ENCODE data around the gene RIN3. TPM values are rescaled to one million over a fixed set of nuclear protein-coding genes. Genes with fewer than 3 reads are reported as not detected.
A peak's percentile ranks its signal among the peaks of the same experiment; 100 is the strongest.

The RIN3 gene
- polyA plus RNA-seq, 3 donors: 42.8 to 144 (median 54.6) TPM

- H3K4me2 ChIP-seq (replicated peaks; ENCODE audit: extremely low read depth, low read length, poor library complexity, severe bottlenecking): no peak overlapping the region
- Mint-ChIP-seq H3K36me3 (peaks cover 80 to 83% of the 10 kb centered on the region in 2 donors), H3K27ac (peak overlapping the region in 1 of 7 donors; percentile 60), H3K27me3 (ENCODE audit: low read depth in 3 of 3) (no peaks in the 10 kb centered on the region), H3K4me3 (no peak overlapping the region), H3K4me1 (peaks cover 41% of the 10 kb centered on the region), H3K9me3 (peaks cover 0 to 2% (median 0%) of the 10 kb centered on the region in 7 donors)
- H3K4me3 ChIP-seq (replicated peaks in 1 of 3; ENCODE audit: low read depth in 2 of 3, low read length in 3 of 3): no peak overlapping the region
- intact Hi-C loops (cut with micrococcal nuclease): no loop called here
- no peak overlapping the region for H2AFZ ChIP-seq (ENCODE audit: insufficient read depth, low read depth, low read length, poor library complexity, severe bottlenecking)
- TF ChIP-seq CTCF (IDR thresholded peaks at IDR 0.05): no peak
- H3K27ac ChIP-seq (ENCODE audit: low read depth in 1 of 2, low read length in 2 of 2): no peak overlapping the region
- no peaks in the 10 kb centered on the region for H3K27me3 ChIP-seq (ENCODE audit: control insufficient read depth in 2 of 2, insufficient read depth in 2 of 2, low read length in 2 of 2)
- no peak for DNase-seq
- H3K4me1 ChIP-seq (ENCODE audit: control insufficient read depth in 1 of 2, insufficient read depth in 2 of 2, low read length in 2 of 2): peaks cover 24 to 25% of the 10 kb centered on the region in 2 donors
- H3K9me3 ChIP-seq (replicated peaks in 1 of 2; ENCODE audit: control insufficient read depth in 1 of 2, insufficient read depth in 1 of 2, low read length in 2 of 2): no peaks in the 10 kb centered on the region
- peaks cover 3% of the 10 kb centered on the region for H3K79me2 ChIP-seq (ENCODE audit: insufficient read depth, low read length)
- 81% methylated on average over 2 of the region's 2 CpGs for WGBS (ENCODE audit: insufficient coverage)
- H3K9ac ChIP-seq (ENCODE audit: insufficient read depth, low read length, poor library complexity, severe bottlenecking): no peak overlapping the region
- H4K20me1 ChIP-seq (ENCODE audit: insufficient read depth, low read length): peaks cover 87% of the 10 kb centered on the region
- peaks cover 7 to 73% of the 10 kb centered on the region in 2 donors for H3K36me3 ChIP-seq (replicated peaks in 1 of 2; ENCODE audit: control insufficient read depth in 1 of 2, insufficient read depth in 2 of 2, low read length in 2 of 2)
Observed at GRCh38 chr14:92590176-92590575, 76.6 kb downstream of the RIN3 start.

- no peaks in the 10 kb centered on the region for H3K27me3 Mint-ChIP-seq (ENCODE audit: low read depth in 3 of 3)
- Histone ChIP-seq H2AFZ (ENCODE audit: insufficient read depth, low read depth, low read length, poor library complexity, severe bottlenecking) (no peak overlapping the region), H3K36me3 (replicated peaks in 1 of 2; ENCODE audit: control insufficient read depth in 1 of 2, insufficient read depth in 2 of 2, low read length in 2 of 2) (peaks cover 7 to 80% of the 10 kb centered on the region in 2 donors), H3K27ac (ENCODE audit: low read depth in 1 of 2, low read length in 2 of 2) (no peak overlapping the region), H3K4me1 (ENCODE audit: control insufficient read depth in 1 of 2, insufficient read depth in 2 of 2, low read length in 2 of 2) (peaks cover 16 to 17% of the 10 kb centered on the region in 2 donors), H3K4me3 (replicated peaks in 1 of 3; ENCODE audit: low read depth in 2 of 3, low read length in 3 of 3) (no peak overlapping the region), H3K27me3 (ENCODE audit: control insufficient read depth in 2 of 2, insufficient read depth in 2 of 2, low read length in 2 of 2) (no peaks in the 10 kb centered on the region), H3K4me2 (replicated peaks; ENCODE audit: extremely low read depth, low read length, poor library complexity, severe bottlenecking) (no peak overlapping the region), H4K20me1 (ENCODE audit: insufficient read depth, low read length) (peaks cover 87% of the 10 kb centered on the region), H3K79me2 (ENCODE audit: insufficient read depth, low read length) (peaks cover 3% of the 10 kb centered on the region), H3K9ac (ENCODE audit: insufficient read depth, low read length, poor library complexity, severe bottlenecking) (no peak overlapping the region), H3K9me3 (replicated peaks in 1 of 2; ENCODE audit: control insufficient read depth in 1 of 2, insufficient read depth in 1 of 2, low read length in 2 of 2) (no peaks in the 10 kb centered on the region)
- peaks cover 82 to 87% of the 10 kb centered on the region in 2 donors for H3K36me3 Mint-ChIP-seq
- no peak for TF ChIP-seq CTCF (IDR thresholded peaks at IDR 0.05)
- H3K9me3 Mint-ChIP-seq: peaks cover 0 to 2% (median 0%) of the 10 kb centered on the region in 7 donors
- H3K4me3 Mint-ChIP-seq: no peak overlapping the region
- H3K4me1 Mint-ChIP-seq: peaks cover 39% of the 10 kb centered on the region
- peak overlapping the region in 1 of 7 donors; percentile 28 for H3K27ac Mint-ChIP-seq
- intact Hi-C loops (cut with micrococcal nuclease): no loop called here
- DNase-seq: no peak
- WGBS (ENCODE audit: insufficient coverage): 100% methylated on average over 1 of the region's 2 CpGs
Observed at GRCh38 chr14:92590941-92591340, 77.4 kb downstream of the RIN3 start.
